ENCODE results near the gene TBCD. TPM values are rescaled to one million over a fixed set of nuclear protein-coding genes. Genes with fewer than 3 reads are reported as not detected.

The TBCD gene
- total RNA-seq, 5 donors from 2014 or later (not counting 1 experiment from before 2014, with no cell fraction given): 94.4 to 262 (median 223) TPM

GRCh38 chr17:82789051-82789592, 37.3 kb downstream of the TBCD start:
- no peak overlapping the region for H3K27ac Mint-ChIP-seq
- H3K9me3 ChIP-seq: no peaks in the 10 kb centered on the region
- H3K36me3 ChIP-seq (ENCODE audit: control insufficient read depth in 2 of 2, extremely low read depth in 1 of 2, insufficient read depth in 1 of 2, low read length in 1 of 2): peaks cover 14 to 22% of the 10 kb centered on the region in 2 donors
- no peak for ATAC-seq (replicated peaks in 1 of 4)
- H3K4me3 Mint-ChIP-seq: no peak overlapping the region
- no peaks in the 10 kb centered on the region for H3K4me1 ChIP-seq (ENCODE audit: control insufficient read depth in 1 of 2, extremely low read depth in 1 of 2, insufficient read depth in 2 of 2, low read length in 2 of 2)
- H3K27me3 ChIP-seq (replicated peaks in 1 of 2; ENCODE audit: control insufficient read depth in 2 of 2, extremely low read depth in 1 of 2, insufficient read depth in 2 of 2, low read length in 1 of 2): no peaks in the 10 kb centered on the region
- H3K27ac ChIP-seq (ENCODE audit: low read length): no peak overlapping the region
- no peaks in the 10 kb centered on the region for H3K27me3 Mint-ChIP-seq
- ChIA-PET CTCF (interaction anchor here in 1 of 2 donors (0.5 kb wide), 1 partner anchor 27 kb away, joined by 4 read pairs; no protein-coding TSS in a partner anchor), POLR2A (no interaction called here)
- H3K4me3 ChIP-seq (ENCODE audit: control insufficient read depth in 1 of 2, extremely low read depth in 1 of 2, low read length in 1 of 2): no peak overlapping the region
- peaks cover 0 to 12% (median 0%) of the 10 kb centered on the region in 3 donors for H3K4me1 Mint-ChIP-seq
- DNase-seq: no peak
- peaks cover 6% of the 10 kb centered on the region for H3K36me3 Mint-ChIP-seq
- H3K9me3 Mint-ChIP-seq: no peaks in the 10 kb centered on the region
- WGBS (ENCODE audit: insufficient coverage): 97% methylated on average over 17 of the region's 19 CpGs

GRCh38 chr17:82789806-82790205, 37.9 kb downstream of the TBCD start:
- no peak for ATAC-seq (replicated peaks in 1 of 4)
- peaks cover 7 to 22% of the 10 kb centered on the region in 2 donors for H3K36me3 ChIP-seq (ENCODE audit: control insufficient read depth in 2 of 2, extremely low read depth in 1 of 2, insufficient read depth in 1 of 2, low read length in 1 of 2)
- H3K27ac ChIP-seq (ENCODE audit: low read length): no peak overlapping the region
- H3K27me3 ChIP-seq (replicated peaks in 1 of 2; ENCODE audit: control insufficient read depth in 2 of 2, extremely low read depth in 1 of 2, insufficient read depth in 2 of 2, low read length in 1 of 2): no peaks in the 10 kb centered on the region
- WGBS (ENCODE audit: insufficient coverage): 98% methylated on average over 16 of the region's 18 CpGs
- H3K27me3 Mint-ChIP-seq: no peaks in the 10 kb centered on the region
- no peaks in the 10 kb centered on the region for H3K9me3 Mint-ChIP-seq
- H3K4me3 ChIP-seq (ENCODE audit: control insufficient read depth in 1 of 2, extremely low read depth in 1 of 2, low read length in 1 of 2): no peak overlapping the region
- H3K4me1 ChIP-seq (ENCODE audit: control insufficient read depth in 1 of 2, extremely low read depth in 1 of 2, insufficient read depth in 2 of 2, low read length in 2 of 2): no peaks in the 10 kb centered on the region
- H3K27ac Mint-ChIP-seq: no peak overlapping the region
- ChIA-PET CTCF (no interaction called here), POLR2A (no interaction called here)
- peaks cover 0 to 12% (median 0%) of the 10 kb centered on the region in 3 donors for H3K4me1 Mint-ChIP-seq
- H3K9me3 ChIP-seq: no peaks in the 10 kb centered on the region
- DNase-seq: no peak
- peaks cover 6% of the 10 kb centered on the region for H3K36me3 Mint-ChIP-seq
- no peak overlapping the region for H3K4me3 Mint-ChIP-seq

GRCh38 chr17:82790391-82790790, 38.5 kb downstream of the TBCD start:
- no peaks in the 10 kb centered on the region for H3K27me3 Mint-ChIP-seq
- ATAC-seq (replicated peaks in 1 of 4) (no peak), DNase-seq (no peak)
- WGBS (ENCODE audit: insufficient coverage): 97% methylated on average over 13 of the region's 13 CpGs
- H3K36me3 Mint-ChIP-seq: peaks cover 6% of the 10 kb centered on the region
- Histone ChIP-seq H3K4me1 (ENCODE audit: control insufficient read depth in 1 of 2, extremely low read depth in 1 of 2, insufficient read depth in 2 of 2, low read length in 2 of 2) (no peaks in the 10 kb centered on the region), H3K27me3 (replicated peaks in 1 of 2; ENCODE audit: control insufficient read depth in 2 of 2, extremely low read depth in 1 of 2, insufficient read depth in 2 of 2, low read length in 1 of 2) (no peaks in the 10 kb centered on the region), H3K4me3 (ENCODE audit: control insufficient read depth in 1 of 2, extremely low read depth in 1 of 2, low read length in 1 of 2) (no peak overlapping the region), H3K36me3 (ENCODE audit: control insufficient read depth in 2 of 2, extremely low read depth in 1 of 2, insufficient read depth in 1 of 2, low read length in 1 of 2) (peaks cover 7 to 22% of the 10 kb centered on the region in 2 donors), H3K27ac (ENCODE audit: low read length) (no peak overlapping the region), H3K9me3 (no peaks in the 10 kb centered on the region)
- CTCF ChIA-PET: no interaction called here
- no peak overlapping the region for H3K27ac Mint-ChIP-seq
- H3K4me3 Mint-ChIP-seq: no peak overlapping the region
- POLR2A ChIA-PET: no interaction called here
- peaks cover 0 to 12% (median 0%) of the 10 kb centered on the region in 3 donors for H3K4me1 Mint-ChIP-seq
- H3K9me3 Mint-ChIP-seq: no peaks in the 10 kb centered on the region

- H3K27ac Mint-ChIP-seq: no peak overlapping the region
- H3K4me3 ChIP-seq (ENCODE audit: control insufficient read depth in 1 of 2, extremely low read depth in 1 of 2, low read length in 1 of 2): no peak overlapping the region
- ChIA-PET POLR2A (no interaction called here), CTCF (no interaction called here)
- no peak overlapping the region for H3K27ac ChIP-seq (ENCODE audit: low read length)
- no peaks in the 10 kb centered on the region for H3K9me3 Mint-ChIP-seq
- peaks cover 7 to 19% of the 10 kb centered on the region in 2 donors for H3K36me3 ChIP-seq (ENCODE audit: control insufficient read depth in 2 of 2, extremely low read depth in 1 of 2, insufficient read depth in 1 of 2, low read length in 1 of 2)
- ATAC-seq (replicated peaks in 1 of 4): no peak
- no peaks in the 10 kb centered on the region for H3K9me3 ChIP-seq
- H3K27me3 ChIP-seq (replicated peaks in 1 of 2; ENCODE audit: control insufficient read depth in 2 of 2, extremely low read depth in 1 of 2, insufficient read depth in 2 of 2, low read length in 1 of 2): no peaks in the 10 kb centered on the region
- peaks cover 6% of the 10 kb centered on the region for H3K36me3 Mint-ChIP-seq
- DNase-seq: no peak
- WGBS (ENCODE audit: insufficient coverage): 96% methylated on average over 11 of the region's 12 CpGs
- no peaks in the 10 kb centered on the region for H3K27me3 Mint-ChIP-seq
- no peak overlapping the region for H3K4me3 Mint-ChIP-seq
- no peaks in the 10 kb centered on the region for H3K4me1 ChIP-seq (ENCODE audit: control insufficient read depth in 1 of 2, extremely low read depth in 1 of 2, insufficient read depth in 2 of 2, low read length in 2 of 2)
- peaks cover 0 to 12% (median 0%) of the 10 kb centered on the region in 3 donors for H3K4me1 Mint-ChIP-seq
Observed at GRCh38 chr17:82791532-82791931, 39.7 kb downstream of the TBCD start.

DNA sequence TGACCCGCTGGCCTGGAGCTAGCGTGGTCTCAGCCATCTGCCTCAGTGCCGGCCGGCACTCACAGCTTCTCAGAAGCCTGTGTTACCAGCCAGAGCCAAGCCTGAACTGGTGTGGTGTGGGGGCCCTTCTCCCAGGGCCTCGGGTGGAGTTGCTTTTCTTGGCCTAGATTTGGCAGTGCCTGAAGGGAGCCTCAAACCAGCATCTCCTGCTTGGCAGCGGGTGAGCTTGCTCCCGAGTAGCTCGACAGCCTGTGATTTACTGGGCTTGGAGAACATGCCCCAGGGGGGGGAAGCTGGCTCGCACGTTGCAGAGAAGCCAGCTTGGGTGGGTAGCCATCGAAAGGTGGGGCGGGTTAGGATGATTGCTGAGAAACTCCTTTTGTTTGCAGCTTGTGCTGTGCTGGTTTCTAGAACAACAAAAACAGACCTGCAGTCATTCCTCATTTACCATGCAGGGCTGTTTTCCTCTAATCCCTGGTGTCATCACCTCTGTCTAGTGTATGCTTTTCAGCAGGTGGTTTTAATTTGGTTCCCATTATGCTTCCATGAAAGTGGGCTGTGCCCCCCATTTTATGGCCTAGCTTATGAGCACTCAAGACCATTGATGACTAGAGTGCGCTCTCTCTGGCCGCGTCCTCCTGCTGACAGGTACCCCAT, 42.2 kb downstream of the TBCD start:
- Histone ChIP-seq H3K4me3 (ENCODE audit: control insufficient read depth in 1 of 2, extremely low read depth in 1 of 2, low read length in 1 of 2) (no peak overlapping the region), H3K36me3 (ENCODE audit: control insufficient read depth in 2 of 2, extremely low read depth in 1 of 2, insufficient read depth in 1 of 2, low read length in 1 of 2) (peaks cover 9 to 13% of the 10 kb centered on the region in 2 donors), H3K27me3 (replicated peaks in 1 of 2; ENCODE audit: control insufficient read depth in 2 of 2, extremely low read depth in 1 of 2, insufficient read depth in 2 of 2, low read length in 1 of 2) (no peaks in the 10 kb centered on the region), H3K9me3 (no peaks in the 10 kb centered on the region), H3K27ac (ENCODE audit: low read length) (no peak overlapping the region), H3K4me1 (ENCODE audit: control insufficient read depth in 1 of 2, extremely low read depth in 1 of 2, insufficient read depth in 2 of 2, low read length in 2 of 2) (no peaks in the 10 kb centered on the region)
- WGBS (ENCODE audit: insufficient coverage): 99% methylated on average over 8 of the region's 15 CpGs
- DNase-seq (no peak), ATAC-seq (replicated peaks in 1 of 4) (no peak)
- H3K27ac Mint-ChIP-seq: no peak overlapping the region
- no peaks in the 10 kb centered on the region for H3K27me3 Mint-ChIP-seq
- peaks cover 0 to 8% (median 0%) of the 10 kb centered on the region in 3 donors for H3K4me1 Mint-ChIP-seq
- POLR2A ChIA-PET: interaction anchor here in 1 of 2 donors (0.6 kb wide), 1 partner anchor 116 kb away, joined by 3 read pairs; no protein-coding TSS in a partner anchor
- H3K9me3 Mint-ChIP-seq: no peaks in the 10 kb centered on the region
- no peak overlapping the region for H3K4me3 Mint-ChIP-seq
- H3K36me3 Mint-ChIP-seq: peaks cover 6% of the 10 kb centered on the region
- CTCF ChIA-PET: no interaction called here

GRCh38 chr17:82794781-82795482, 43.1 kb downstream of the TBCD start:
- 95% methylated on average over 16 of the region's 18 CpGs for WGBS (ENCODE audit: insufficient coverage)
- Histone ChIP-seq H3K9me3 (no peaks in the 10 kb centered on the region), H3K36me3 (ENCODE audit: control insufficient read depth in 2 of 2, extremely low read depth in 1 of 2, insufficient read depth in 1 of 2, low read length in 1 of 2) (peaks cover 9 to 13% of the 10 kb centered on the region in 2 donors), H3K4me3 (ENCODE audit: control insufficient read depth in 1 of 2, extremely low read depth in 1 of 2, low read length in 1 of 2) (no peak overlapping the region), H3K27ac (ENCODE audit: low read length) (no peak overlapping the region), H3K27me3 (replicated peaks in 1 of 2; ENCODE audit: control insufficient read depth in 2 of 2, extremely low read depth in 1 of 2, insufficient read depth in 2 of 2, low read length in 1 of 2) (no peaks in the 10 kb centered on the region), H3K4me1 (ENCODE audit: control insufficient read depth in 1 of 2, extremely low read depth in 1 of 2, insufficient read depth in 2 of 2, low read length in 2 of 2) (no peaks in the 10 kb centered on the region)
- no peaks in the 10 kb centered on the region for H3K9me3 Mint-ChIP-seq
- POLR2A ChIA-PET: no interaction called here
- no peak overlapping the region for H3K27ac Mint-ChIP-seq
- no peak overlapping the region for H3K4me3 Mint-ChIP-seq
- CTCF ChIA-PET: no interaction called here
- H3K4me1 Mint-ChIP-seq: peaks cover 0 to 7% (median 0%) of the 10 kb centered on the region in 3 donors
- DNase-seq: no peak
- peaks cover 5% of the 10 kb centered on the region for H3K36me3 Mint-ChIP-seq
- ATAC-seq (replicated peaks in 1 of 4): no peak
- no peaks in the 10 kb centered on the region for H3K27me3 Mint-ChIP-seq
